GM19328 (cell line): ENCODE data around the gene MAD2L2.

ENCODE experiments used
- ATAC-seq: cut with Tn5 transposase; IDR thresholded peaks from one replicate; pipeline ENCODE4 v1.9.1; 2021; ENCODE audit warnings: mild to moderate bottlenecking, moderate library complexity; ENCODE audit not compliant: unreplicated experiment

The MAD2L2 gene

GRCh38 chr1:11681071-11681771, at the start of gene MAD2L2:
Gene MAD2L2 (minus strand): TSS chr1:11681148. CDS start chr1:11680601, 547 bp downstream.
- ATAC-seq: peak; percentile 78

DNA sequence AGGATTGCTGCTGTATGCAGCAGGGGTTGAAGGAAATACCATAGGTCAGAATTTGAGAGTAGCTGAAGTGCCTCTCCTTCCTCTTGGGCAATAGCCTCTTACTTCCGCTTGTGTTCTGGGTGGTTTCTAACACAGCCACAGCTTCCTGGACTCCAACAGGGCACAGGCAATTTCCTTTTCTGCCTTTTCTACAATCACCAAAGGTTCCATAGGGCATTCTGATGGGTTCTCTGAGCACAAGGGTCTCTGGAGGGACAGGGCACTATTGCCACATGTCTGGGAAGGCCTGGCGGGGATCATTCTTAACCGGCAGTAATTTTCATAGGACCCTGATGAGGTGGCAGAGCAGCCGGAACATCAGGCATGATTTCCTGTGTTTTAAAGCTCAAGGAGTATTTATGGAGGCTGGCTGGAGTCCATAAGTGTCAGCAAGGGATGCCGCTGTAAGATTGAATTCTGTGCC, 49.5 kb upstream of the MAD2L2 start:
- ATAC-seq: no peak

DNA sequence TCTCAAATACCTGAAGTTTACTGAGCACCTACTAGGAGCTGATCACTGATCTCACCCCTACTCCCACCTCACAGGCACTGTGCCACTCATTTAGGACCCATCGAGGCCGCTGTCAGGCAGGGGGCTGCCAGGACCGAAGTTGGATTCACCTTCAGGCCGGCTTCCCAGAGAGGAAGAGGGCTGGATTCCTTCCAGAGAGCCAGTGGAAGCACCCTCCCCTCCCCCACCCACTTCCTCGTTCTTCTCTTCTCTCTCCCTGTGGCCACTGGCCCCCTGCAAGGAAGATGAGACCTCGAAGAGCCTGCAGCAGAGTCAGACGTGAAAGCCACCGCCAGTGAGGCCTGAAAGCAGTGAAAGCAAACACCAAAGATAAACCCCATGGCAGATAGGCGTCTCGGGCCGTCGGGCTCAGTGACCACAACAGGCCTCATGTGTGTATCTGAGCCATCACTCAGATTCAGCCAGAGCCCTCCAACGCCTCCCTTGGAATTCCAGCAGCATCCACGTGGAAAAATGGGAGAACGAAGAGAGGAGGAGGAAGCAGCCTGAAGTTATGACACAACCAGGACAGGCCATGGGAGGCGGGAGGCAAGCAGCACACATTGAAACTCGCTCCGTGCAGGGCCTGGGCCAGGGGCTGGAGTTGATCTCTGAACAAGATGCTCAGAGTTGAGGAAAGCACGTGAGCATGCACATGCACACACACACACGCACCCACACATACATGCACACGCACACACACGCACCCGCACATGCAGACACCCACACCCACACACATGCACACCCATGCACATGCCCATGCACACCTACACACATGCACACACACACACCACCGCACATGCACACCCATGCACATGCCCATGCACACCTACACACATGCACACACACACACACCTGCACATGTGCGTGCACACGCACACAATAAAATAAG, 48.8 kb upstream of the MAD2L2 start:
- no peak for ATAC-seq

- ATAC-seq: no peak
Observed at GRCh38 chr1:11729155-11729497, 48.2 kb upstream of the MAD2L2 start.

GRCh38 chr1:11728126-11728806, 47.3 kb upstream of the MAD2L2 start:
- ATAC-seq: no peak

DNA sequence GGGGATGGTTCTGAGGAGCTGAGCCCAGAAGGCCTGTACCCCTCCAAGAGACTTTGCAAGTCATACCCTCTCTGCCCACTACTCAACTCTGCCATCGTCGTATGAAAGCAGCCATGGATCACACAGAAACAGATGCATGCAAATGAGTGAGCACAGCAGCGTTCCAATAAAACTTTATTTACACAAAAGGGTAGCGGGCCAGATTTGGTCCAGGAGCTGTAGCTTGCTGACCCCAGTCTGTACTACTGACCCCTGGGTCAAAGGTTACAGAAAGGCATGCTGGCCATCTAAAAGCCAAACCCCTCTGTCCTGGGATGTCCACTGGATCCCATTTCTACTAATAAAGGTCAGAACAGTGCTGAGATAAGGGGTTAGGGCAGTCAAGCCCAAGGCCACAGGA, 46.2 kb upstream of the MAD2L2 start:
- ATAC-seq: no peak

GRCh38 chr1:11725616-11726015, 44.7 kb upstream of the MAD2L2 start:
- ATAC-seq: no peak

GRCh38 chr1:11722538-11722937, 41.6 kb upstream of the MAD2L2 start:
- no peak for ATAC-seq

DNA sequence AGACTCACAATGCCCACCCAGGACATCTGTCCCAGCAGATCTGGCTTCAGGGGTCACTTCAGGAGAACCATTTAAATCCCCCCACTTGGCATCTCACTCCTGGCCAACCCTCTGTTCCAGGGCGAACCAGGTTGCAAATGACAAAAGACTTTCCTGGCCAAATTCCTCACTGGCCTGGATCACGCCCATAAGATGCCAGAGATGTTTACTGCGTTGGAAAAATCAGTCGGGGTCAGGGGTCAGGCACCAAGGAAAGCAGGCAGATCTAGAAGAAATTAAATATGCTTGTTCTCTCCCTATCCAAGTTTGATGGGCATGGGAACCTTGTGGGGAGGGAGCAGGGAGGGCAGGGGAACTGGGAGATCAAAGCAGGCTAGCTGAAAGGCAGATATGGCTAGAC, 40.4 kb upstream of the MAD2L2 start:
- ATAC-seq: no peak

DNA sequence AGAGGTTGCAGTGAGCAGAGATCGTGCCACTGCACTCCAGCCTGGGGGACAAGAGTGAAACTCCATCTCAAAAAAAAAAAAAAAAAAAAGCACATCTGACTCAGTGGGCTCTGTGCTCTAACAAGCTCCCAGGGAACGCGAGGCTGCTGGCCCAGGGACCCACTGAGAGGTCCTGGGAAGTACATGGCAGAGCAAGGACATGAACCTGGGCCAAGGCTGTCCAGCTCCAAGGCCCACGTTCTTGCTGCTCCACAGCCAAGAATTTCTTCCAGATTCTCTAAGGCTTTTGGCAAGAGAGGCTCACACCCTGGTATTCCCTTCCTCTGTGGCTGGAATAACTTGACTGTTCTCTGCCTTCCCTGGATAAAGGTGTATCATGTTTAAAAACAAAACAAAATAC, 39.6 kb upstream of the MAD2L2 start:
- no peak for ATAC-seq

DNA sequence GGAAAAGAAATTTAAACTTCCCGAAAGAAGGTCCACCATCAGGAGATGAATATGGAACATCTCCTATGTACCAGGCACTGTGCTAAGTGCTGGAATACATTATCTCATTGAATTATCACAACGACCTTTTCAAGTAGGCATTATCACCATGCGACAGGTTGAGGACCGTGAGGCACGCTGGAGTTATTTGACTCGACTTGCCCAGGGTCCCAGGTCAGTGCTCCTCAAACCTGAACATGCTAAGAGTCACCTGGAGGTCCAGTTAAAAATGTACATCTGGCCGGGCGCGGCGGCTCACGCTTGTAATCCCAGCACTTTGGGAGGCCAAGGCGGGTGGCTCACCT, 39.1 kb upstream of the MAD2L2 start:
- no peak for ATAC-seq

GRCh38 chr1:11719313-11720032, 38.5 kb upstream of the MAD2L2 start:
- ATAC-seq: no peak

GRCh38 chr1:11714831-11715575, 34.1 kb upstream of the MAD2L2 start:
- ATAC-seq: no peak

GRCh38 chr1:11713095-11713494, 32.1 kb upstream of the MAD2L2 start:
- no peak for ATAC-seq

DNA sequence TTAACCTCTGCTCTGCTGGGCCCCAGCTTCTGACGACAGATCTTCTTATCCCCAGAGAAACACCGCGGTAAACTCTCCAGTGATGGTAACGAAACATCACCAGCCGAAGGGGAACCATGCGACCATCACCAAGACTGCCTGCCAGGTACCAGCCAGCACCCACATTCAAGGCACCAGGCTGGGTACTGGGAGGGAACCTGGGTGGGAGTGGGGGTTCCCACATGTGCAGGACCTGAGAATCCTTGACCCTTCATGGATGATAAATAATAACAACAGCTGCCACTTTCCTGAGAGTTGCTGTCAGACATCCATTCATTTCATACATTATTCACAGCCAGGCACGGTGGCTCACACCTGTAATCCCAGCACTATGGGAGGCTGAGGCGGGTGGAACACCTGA, 31.3 kb upstream of the MAD2L2 start:
- no peak for ATAC-seq

DNA sequence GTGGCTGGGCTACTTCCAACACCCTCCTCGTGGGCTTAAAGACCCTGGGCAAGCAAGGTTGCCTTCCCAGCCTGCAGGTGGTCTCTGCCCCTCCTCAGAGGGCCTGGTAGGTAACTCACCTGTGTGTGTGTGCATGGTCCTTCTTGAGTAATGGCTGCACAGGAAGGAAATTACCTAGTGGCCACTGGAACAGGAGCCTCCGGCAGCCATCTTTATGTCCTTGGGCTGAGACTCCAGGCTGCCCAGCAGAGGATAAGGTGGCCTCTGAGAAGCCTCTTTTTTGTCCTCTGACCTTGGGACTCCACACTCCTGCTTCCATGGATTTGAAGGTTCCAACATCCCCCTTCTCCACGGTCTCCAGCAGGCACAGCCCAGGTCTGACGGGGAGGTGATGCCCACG, 30.5 kb upstream of the MAD2L2 start:
- ATAC-seq: no peak

GRCh38 chr1:11708554-11709350, 27.8 kb upstream of the MAD2L2 start:
- ATAC-seq: no peak

DNA sequence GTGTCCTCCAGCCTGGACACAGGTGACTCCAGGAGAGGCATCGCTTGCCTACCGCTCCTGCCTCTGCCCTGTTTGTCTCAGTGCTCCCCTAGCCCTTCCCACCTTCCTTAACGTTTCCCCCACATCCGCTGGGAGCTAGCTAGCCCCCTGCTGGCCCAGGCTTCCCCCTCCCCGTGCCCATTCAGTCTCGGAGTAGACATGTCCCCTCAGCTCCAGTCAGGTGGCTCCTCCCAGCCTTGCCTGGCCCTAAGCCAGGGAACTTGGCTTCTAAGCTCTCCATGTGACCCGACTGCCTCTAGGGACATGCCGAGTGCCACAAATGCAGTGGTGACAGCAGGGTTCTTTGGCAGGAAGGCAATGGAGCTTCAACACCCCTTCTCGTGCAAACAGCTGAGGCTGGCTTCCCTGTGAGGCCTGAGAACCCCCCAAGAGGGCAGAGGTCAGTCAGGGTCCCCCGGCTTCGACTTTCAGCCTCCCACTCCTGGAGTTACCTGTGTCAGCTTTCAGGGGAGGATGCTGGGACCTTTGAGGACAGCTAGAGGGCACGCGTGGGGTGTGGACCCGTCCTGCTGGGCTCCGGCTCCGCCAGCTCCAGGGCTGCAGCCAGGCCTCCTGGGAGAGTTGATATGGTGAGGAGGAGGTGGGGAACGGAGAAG, 26.8 kb upstream of the MAD2L2 start:
- no peak for ATAC-seq

DNA sequence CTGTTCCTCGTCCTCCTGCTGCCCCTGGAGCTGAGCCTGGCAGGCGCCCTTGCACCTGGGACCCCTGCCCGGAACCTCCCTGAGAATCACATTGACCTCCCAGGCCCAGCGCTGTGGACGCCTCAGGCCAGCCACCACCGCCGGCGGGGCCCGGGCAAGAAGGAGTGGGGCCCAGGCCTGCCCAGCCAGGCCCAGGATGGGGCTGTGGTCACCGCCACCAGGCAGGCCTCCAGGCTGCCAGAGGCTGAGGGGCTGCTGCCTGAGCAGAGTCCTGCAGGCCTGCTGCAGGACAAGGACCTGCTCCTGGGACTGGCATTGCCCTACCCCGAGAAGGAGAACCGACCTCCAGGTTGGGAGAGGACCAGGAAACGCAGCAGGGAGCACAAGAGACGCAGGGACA, 25.3 kb upstream of the MAD2L2 start:
- no peak for ATAC-seq
